HepG2 (cell line): ENCODE measurements around the gene XPR1. TPM values are rescaled to one million over a fixed set of nuclear protein-coding genes. Genes with fewer than 3 reads are reported as not detected.

ENCODE experiments used
- AGO2 ChIP-seq: fragments of 200-400 bp; formaldehyde crosslinking; optimal IDR thresholded peaks from 2 replicates; pipeline ENCODE3; 2017; ENCODE audit warnings: mild to moderate bottlenecking, low read depth, low read length, moderate library complexity
- BHLHE40 ChIP-seq: IDR thresholded peaks from 2 replicates; pipeline ENCODE4 v1.6.1; 2011; ENCODE audit warnings: low read length, improper control_type of control experiment
- NFE2 ChIP-seq: sonication (generic); formaldehyde crosslinking; IDR thresholded peaks from 2 replicates; pipeline ENCODE4 v1.4.0; 2020; ENCODE audit warnings: missing genetic modification reagents
- NFE2L2 ChIP-seq: fragments of 150-350 bp; IDR thresholded peaks from 2 replicates; pipeline ENCODE4 v1.6.1; 2014; ENCODE audit warnings: low read length
- NFRKB ChIP-seq: fragments of 450-650 bp; IDR thresholded peaks from 2 replicates; pipeline ENCODE4 v1.6.1; 2017
- PRMT3 ChIP-seq: sonication (generic); formaldehyde crosslinking; IDR thresholded peaks from 2 replicates; pipeline ENCODE4 v1.8.1; 2022; ENCODE audit warnings: low read depth, mild to moderate bottlenecking, moderate library complexity, missing genetic modification reagents, borderline replicate concordance
- REPIN1 ChIP-seq: sonication (generic); formaldehyde crosslinking; IDR thresholded peaks from 2 replicates; pipeline ENCODE4 v1.8.0; 2022; ENCODE audit warnings: missing genetic modification reagents, low read depth, mild to moderate bottlenecking, borderline replicate concordance
- THYN1 ChIP-seq: sonication (generic); formaldehyde crosslinking; IDR thresholded peaks from 2 replicates; pipeline ENCODE4 v1.8.1; 2023; ENCODE audit warnings: low read depth, mild to moderate bottlenecking, moderate library complexity, missing genetic modification reagents, borderline replicate concordance
- ZNF160 ChIP-seq: sonication (generic); formaldehyde crosslinking; IDR thresholded peaks from 2 replicates; pipeline ENCODE4 v1.8.0; 2022; ENCODE audit warnings: mild to moderate bottlenecking, inconsistent platforms, missing genetic modification reagents
- ZNF713 ChIP-seq: sonication (generic); formaldehyde crosslinking; IDR thresholded peaks from 2 replicates; pipeline ENCODE4 v1.4.0; 2020; ENCODE audit warnings: mild to moderate bottlenecking, missing genetic modification reagents
- polyA plus RNA-seq, 8 experiments: library from polyadenylated mRNA; depleted of rRNA in 3 of 8; stranded (reverse) in 7 of 8; unstranded in 1 of 8; fragments of >200 nt; fragmentation: Illumina TruSeq in 4 of 8; extraction: Trizol in 4 of 8; gene quantifications; 2 replicates each; pipeline versions ENCODE4 v1.2.1 to v1.2.3, GENCODE V29; 2011 to 2016; ENCODE audit warnings: low read depth in 4 of 8, missing spikeins in 1 of 8, mixed read lengths in 1 of 8; ENCODE audit not compliant: insufficient read depth in 1 of 8
- total RNA-seq, 5 experiments: library from RNA; depleted of rRNA; stranded (reverse); fragments of >200 nt; fragmentation: Illumina TruSeq; extraction: Trizol; gene quantifications; 2 replicates each; pipeline ENCODE4 v1.2.3, GENCODE V29; 2016; ENCODE audit warnings: low read depth in 1 of 5
- TF ChIP-seq, protein P1 (sequence below): sonication (generic); formaldehyde crosslinking; IDR thresholded peaks from 2 replicates; pipeline ENCODE4 v1.8.0; 2022; ENCODE audit warnings: missing genetic modification reagents, mild to moderate bottlenecking, moderate library complexity, borderline replicate concordance
- TF ChIP-seq, protein P2 (sequence below): sonication (generic); formaldehyde crosslinking; IDR thresholded peaks from 2 replicates; pipeline ENCODE4 v1.5.0; 2020; ENCODE audit warnings: missing genetic modification reagents, mild to moderate bottlenecking, borderline replicate concordance
- TF ChIP-seq, protein P3 (sequence below): sonication (generic); formaldehyde crosslinking; IDR thresholded peaks from 2 replicates; pipeline ENCODE4 v1.5.0; 2020; ENCODE audit warnings: mild to moderate bottlenecking, missing genetic modification reagents
- TF ChIP-seq, protein P4 (sequence below): sonication (generic); formaldehyde crosslinking; IDR thresholded peaks from 2 replicates; pipeline ENCODE4 v1.9.0; 2021; ENCODE audit warnings: mild to moderate bottlenecking, missing genetic modification reagents
- TF ChIP-seq, protein P5 (sequence below): sonication (generic); formaldehyde crosslinking; IDR thresholded peaks from 2 replicates; pipeline ENCODE4 v1.5.0; 2020; ENCODE audit warnings: missing genetic modification reagents

XPR1 gene
- total and polyA plus RNA-seq, 2 of the 13 experiments (the other 11 are each of a cell fraction or from before 2014, with no cell fraction given), result 22.3 to 23.6 TPM

DNA sequence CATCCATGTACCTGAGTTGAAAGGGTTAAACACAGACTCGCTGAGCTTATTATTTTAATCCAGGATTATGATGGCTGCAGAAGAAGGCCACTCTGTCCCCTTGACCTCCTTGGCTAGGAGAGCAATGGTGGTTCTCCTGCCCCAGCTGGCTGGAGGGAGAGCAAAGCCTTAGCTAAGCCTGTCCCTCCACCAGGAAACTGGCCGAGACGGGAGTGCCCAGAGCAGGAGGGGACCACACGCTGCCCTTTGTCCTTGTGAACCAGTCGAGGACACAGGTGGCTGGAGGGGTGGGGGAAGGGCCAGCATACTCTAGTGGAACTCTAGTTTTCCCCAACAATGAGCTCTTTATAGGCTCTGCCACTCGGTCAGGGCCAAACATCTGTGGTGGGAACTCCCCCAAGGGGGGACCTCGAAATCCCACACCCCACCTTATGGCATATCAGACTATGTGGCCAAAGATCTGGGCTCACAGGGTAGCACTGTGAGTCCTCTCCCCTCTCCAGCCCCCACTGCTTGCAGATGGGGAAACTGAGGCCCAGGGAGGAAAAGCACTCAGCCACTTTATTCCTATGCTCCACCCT is 293.7 kb downstream of the XPR1 start (continued):
- TF ChIP-seq, protein P1, sequence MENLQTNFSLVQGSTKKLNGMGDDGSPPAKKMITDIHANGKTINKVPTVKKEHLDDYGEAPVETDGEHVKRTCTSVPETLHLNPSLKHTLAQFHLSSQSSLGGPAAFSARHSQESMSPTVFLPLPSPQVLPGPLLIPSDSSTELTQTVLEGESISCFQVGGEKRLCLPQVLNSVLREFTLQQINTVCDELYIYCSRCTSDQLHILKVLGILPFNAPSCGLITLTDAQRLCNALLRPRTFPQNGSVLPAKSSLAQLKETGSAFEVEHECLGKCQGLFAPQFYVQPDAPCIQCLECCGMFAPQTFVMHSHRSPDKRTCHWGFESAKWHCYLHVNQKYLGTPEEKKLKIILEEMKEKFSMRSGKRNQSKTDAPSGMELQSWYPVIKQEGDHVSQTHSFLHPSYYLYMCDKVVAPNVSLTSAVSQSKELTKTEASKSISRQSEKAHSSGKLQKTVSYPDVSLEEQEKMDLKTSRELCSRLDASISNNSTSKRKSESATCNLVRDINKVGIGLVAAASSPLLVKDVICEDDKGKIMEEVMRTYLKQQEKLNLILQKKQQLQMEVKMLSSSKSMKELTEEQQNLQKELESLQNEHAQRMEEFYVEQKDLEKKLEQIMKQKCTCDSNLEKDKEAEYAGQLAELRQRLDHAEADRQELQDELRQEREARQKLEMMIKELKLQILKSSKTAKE (CRISPR knock-in tag), result peak; percentile 89
- TF ChIP-seq BHLHE40 (no peak), NFE2L2 (no peak), PRMT3 (CRISPR knock-in tag) (no peak), AGO2 (no peak), ZNF160 (CRISPR knock-in tag) (no peak), THYN1 (CRISPR knock-in tag) (no peak), ZNF713 (CRISPR knock-in tag) (no peak), NFRKB (no peak), NFE2 (CRISPR knock-in tag) (no peak), REPIN1 (CRISPR knock-in tag) (no peak)
- TF ChIP-seq, protein P2, sequence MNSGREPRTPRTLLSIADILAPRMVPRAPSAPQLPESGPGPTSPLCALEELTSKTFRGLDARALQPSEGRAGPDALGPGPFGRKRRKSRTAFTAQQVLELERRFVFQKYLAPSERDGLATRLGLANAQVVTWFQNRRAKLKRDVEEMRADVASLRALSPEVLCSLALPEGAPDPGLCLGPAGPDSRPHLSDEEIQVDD (CRISPR knock-in tag), result no peak
- TF ChIP-seq, protein P3, sequence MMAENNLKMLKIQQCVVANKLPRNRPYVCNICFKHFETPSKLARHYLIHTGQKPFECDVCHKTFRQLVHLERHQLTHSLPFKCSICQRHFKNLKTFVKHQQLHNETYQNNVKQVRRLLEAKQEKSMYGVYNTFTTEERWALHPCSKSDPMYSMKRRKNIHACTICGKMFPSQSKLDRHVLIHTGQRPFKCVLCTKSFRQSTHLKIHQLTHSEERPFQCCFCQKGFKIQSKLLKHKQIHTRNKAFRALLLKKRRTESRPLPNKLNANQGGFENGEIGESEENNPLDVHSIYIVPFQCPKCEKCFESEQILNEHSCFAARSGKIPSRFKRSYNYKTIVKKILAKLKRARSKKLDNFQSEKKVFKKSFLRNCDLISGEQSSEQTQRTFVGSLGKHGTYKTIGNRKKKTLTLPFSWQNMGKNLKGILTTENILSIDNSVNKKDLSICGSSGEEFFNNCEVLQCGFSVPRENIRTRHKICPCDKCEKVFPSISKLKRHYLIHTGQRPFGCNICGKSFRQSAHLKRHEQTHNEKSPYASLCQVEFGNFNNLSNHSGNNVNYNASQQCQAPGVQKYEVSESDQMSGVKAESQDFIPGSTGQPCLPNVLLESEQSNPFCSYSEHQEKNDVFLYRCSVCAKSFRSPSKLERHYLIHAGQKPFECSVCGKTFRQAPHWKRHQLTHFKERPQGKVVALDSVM (CRISPR knock-in tag), result no peak
- TF ChIP-seq, protein P4, sequence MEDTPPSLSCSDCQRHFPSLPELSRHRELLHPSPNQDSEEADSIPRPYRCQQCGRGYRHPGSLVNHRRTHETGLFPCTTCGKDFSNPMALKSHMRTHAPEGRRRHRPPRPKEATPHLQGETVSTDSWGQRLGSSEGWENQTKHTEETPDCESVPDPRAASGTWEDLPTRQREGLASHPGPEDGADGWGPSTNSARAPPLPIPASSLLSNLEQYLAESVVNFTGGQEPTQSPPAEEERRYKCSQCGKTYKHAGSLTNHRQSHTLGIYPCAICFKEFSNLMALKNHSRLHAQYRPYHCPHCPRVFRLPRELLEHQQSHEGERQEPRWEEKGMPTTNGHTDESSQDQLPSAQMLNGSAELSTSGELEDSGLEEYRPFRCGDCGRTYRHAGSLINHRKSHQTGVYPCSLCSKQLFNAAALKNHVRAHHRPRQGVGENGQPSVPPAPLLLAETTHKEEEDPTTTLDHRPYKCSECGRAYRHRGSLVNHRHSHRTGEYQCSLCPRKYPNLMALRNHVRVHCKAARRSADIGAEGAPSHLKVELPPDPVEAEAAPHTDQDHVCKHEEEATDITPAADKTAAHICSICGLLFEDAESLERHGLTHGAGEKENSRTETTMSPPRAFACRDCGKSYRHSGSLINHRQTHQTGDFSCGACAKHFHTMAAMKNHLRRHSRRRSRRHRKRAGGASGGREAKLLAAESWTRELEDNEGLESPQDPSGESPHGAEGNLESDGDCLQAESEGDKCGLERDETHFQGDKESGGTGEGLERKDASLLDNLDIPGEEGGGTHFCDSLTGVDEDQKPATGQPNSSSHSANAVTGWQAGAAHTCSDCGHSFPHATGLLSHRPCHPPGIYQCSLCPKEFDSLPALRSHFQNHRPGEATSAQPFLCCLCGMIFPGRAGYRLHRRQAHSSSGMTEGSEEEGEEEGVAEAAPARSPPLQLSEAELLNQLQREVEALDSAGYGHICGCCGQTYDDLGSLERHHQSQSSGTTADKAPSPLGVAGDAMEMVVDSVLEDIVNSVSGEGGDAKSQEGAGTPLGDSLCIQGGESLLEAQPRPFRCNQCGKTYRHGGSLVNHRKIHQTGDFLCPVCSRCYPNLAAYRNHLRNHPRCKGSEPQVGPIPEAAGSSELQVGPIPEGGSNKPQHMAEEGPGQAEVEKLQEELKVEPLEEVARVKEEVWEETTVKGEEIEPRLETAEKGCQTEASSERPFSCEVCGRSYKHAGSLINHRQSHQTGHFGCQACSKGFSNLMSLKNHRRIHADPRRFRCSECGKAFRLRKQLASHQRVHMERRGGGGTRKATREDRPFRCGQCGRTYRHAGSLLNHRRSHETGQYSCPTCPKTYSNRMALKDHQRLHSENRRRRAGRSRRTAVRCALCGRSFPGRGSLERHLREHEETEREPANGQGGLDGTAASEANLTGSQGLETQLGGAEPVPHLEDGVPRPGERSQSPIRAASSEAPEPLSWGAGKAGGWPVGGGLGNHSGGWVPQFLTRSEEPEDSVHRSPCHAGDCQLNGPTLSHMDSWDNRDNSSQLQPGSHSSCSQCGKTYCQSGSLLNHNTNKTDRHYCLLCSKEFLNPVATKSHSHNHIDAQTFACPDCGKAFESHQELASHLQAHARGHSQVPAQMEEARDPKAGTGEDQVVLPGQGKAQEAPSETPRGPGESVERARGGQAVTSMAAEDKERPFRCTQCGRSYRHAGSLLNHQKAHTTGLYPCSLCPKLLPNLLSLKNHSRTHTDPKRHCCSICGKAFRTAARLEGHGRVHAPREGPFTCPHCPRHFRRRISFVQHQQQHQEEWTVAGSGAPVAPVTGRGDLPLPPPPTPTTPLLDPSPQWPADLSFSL (CRISPR knock-in tag), result 0 out of 2 replicates have a peak, but pooled peaks have one; percentile 22
- TF ChIP-seq, protein P5, sequence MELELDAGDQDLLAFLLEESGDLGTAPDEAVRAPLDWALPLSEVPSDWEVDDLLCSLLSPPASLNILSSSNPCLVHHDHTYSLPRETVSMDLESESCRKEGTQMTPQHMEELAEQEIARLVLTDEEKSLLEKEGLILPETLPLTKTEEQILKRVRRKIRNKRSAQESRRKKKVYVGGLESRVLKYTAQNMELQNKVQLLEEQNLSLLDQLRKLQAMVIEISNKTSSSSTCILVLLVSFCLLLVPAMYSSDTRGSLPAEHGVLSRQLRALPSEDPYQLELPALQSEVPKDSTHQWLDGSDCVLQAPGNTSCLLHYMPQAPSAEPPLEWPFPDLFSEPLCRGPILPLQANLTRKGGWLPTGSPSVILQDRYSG (CRISPR knock-in tag), result no peak
